ENCODE data around the gene CLEC2A. TPM values are rescaled to one million over a fixed set of nuclear protein-coding genes. Genes with fewer than 3 reads are reported as not detected.

Gene CLEC2A
- total and polyA plus RNA-seq, 3 experiments from 2014 or later = not detected

DNA sequence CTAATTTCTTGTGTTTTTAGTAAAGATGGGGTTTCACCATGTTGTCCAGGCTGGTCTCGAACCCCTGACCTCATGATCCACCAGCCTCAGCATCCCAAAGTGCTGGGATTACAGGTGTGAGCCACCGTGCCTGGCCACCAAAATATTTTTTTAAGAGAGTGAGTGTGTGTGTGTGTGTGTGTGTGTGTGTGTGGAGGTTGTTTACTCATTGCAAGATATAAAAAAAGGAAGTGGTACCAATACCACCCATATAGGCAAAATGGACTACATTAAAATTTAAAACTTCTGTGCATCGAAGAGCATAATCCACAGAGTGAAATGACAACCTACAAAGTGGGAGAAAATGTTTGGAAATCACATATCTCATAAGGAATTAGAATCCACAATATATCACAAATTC is 15.5 kb upstream of the CLEC2A start:
- H3K27ac ChIP-seq (ENCODE audit: low read depth, low read length) = no peak overlapping the region
- no peaks in the 10 kb centered on the region for H3K36me3 Mint-ChIP-seq
- H3K4me1 ChIP-seq (ENCODE audit: insufficient read depth, low read length) = peaks cover 38% of the 10 kb centered on the region
- ChIA-PET POLR2A (no interaction called here), CTCF (no interaction called here)
- H3K4me3 ChIP-seq (ENCODE audit: low read length) = no peak overlapping the region
- H3K9me3 ChIP-seq (ENCODE audit: low read length) = no peaks in the 10 kb centered on the region
- DNase-seq = no peak
- H3K9me3 Mint-ChIP-seq = no peaks in the 10 kb centered on the region
- H3K27ac Mint-ChIP-seq = no peak overlapping the region
- H3K36me3 ChIP-seq (ENCODE audit: insufficient read depth, low read length) = no peaks in the 10 kb centered on the region
- H3K27me3 ChIP-seq (ENCODE audit: insufficient read depth, low read length, poor library complexity, severe bottlenecking) = no peaks in the 10 kb centered on the region
- H3K27me3 Mint-ChIP-seq = peaks cover 0 to 4% of the 10 kb centered on the region in 2 donors
- H3K4me3 Mint-ChIP-seq = no peak overlapping the region
- peaks cover 40 to 51% (median 42%) of the 10 kb centered on the region in 3 donors for H3K4me1 Mint-ChIP-seq

DNA sequence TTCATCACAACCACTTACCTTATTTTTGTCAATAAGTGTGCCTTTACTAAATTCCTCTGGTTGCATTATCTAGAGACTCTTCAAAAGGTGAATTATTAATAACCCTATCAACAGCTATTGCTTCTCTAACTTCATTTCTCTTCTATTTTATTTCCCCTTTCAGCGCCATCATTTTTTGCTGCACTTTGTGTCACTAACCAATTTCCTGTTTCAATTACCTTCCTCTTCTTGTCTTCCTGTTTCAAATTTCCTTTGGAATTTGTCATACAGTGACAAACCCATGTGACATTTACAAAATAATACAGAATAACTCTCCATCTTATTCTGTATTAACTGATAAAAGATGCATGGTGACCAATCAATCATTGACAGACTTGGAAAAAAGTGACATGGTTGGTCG is 12.2 kb upstream of the CLEC2A start:
- Histone ChIP-seq H3K9me3 (ENCODE audit: low read length) (no peaks in the 10 kb centered on the region), H3K27ac (ENCODE audit: low read depth, low read length) (no peak overlapping the region), H3K36me3 (ENCODE audit: insufficient read depth, low read length) (no peaks in the 10 kb centered on the region), H3K27me3 (ENCODE audit: insufficient read depth, low read length, poor library complexity, severe bottlenecking) (no peaks in the 10 kb centered on the region), H3K4me3 (ENCODE audit: low read length) (no peak overlapping the region), H3K4me1 (ENCODE audit: insufficient read depth, low read length) (peaks cover 20% of the 10 kb centered on the region)
- H3K27ac Mint-ChIP-seq = no peak overlapping the region
- no peaks in the 10 kb centered on the region for H3K9me3 Mint-ChIP-seq
- DNase-seq = no peak
- ChIA-PET POLR2A (no interaction called here), CTCF (no interaction called here)
- peaks cover 0 to 22% of the 10 kb centered on the region in 2 donors for H3K27me3 Mint-ChIP-seq
- peak overlapping the region in 2 of 7 donors; percentile 0 to 12 for H3K4me3 Mint-ChIP-seq
- no peaks in the 10 kb centered on the region for H3K36me3 Mint-ChIP-seq
- H3K4me1 Mint-ChIP-seq = peaks cover 18 to 29% (median 22%) of the 10 kb centered on the region in 3 donors

DNA sequence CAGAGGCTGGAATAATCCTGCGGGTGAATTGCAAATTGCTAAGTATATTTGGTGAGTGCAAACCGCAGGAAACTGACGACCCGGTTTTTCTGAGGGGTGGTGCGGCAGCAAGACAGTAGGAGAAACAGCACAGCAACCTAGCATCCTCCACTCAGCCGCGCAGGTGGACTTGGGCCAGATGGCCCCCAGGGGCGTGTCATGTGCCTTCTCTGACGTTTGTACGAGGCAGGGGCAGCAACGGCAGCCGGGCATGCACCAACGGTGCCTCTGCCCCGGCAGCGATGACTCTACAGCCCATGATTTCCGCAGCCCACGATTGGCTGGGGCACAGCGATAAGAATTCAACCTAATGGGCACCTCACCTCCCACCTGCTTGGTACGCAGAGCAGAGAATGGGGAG is 11.1 kb upstream of the CLEC2A start:
- H3K9me3 ChIP-seq (ENCODE audit: low read length) = no peaks in the 10 kb centered on the region
- H3K4me3 ChIP-seq (ENCODE audit: low read length) = peak overlapping the region; percentile 2
- no peaks in the 10 kb centered on the region for H3K36me3 ChIP-seq (ENCODE audit: insufficient read depth, low read length)
- peaks cover 0 to 29% of the 10 kb centered on the region in 2 donors for H3K27me3 Mint-ChIP-seq
- peaks cover 7 to 19% (median 12%) of the 10 kb centered on the region in 3 donors for H3K4me1 Mint-ChIP-seq
- H3K4me1 ChIP-seq (ENCODE audit: insufficient read depth, low read length) = peaks cover 9% of the 10 kb centered on the region
- H3K4me3 Mint-ChIP-seq = peak overlapping the region in 6 of 7 donors; percentile 34 to 73 (median 59)
- DNase-seq = peak in 3 of 5 donors; percentile 1 to 56 (median 3)
- H3K27ac ChIP-seq (ENCODE audit: low read depth, low read length) = no peak overlapping the region
- H3K27ac Mint-ChIP-seq = no peak overlapping the region
- no peaks in the 10 kb centered on the region for H3K9me3 Mint-ChIP-seq
- no peaks in the 10 kb centered on the region for H3K27me3 ChIP-seq (ENCODE audit: insufficient read depth, low read length, poor library complexity, severe bottlenecking)
- ChIA-PET CTCF (no interaction called here), POLR2A (no interaction called here)
- no peaks in the 10 kb centered on the region for H3K36me3 Mint-ChIP-seq

GRCh38 chr12:9941838-9942237 is 9.7 kb upstream of the CLEC2A start:
- Histone ChIP-seq H3K27ac (ENCODE audit: low read depth, low read length) (no peak overlapping the region), H3K9me3 (ENCODE audit: low read length) (no peaks in the 10 kb centered on the region), H3K27me3 (ENCODE audit: insufficient read depth, low read length, poor library complexity, severe bottlenecking) (no peaks in the 10 kb centered on the region), H3K4me1 (ENCODE audit: insufficient read depth, low read length) (peaks cover 4% of the 10 kb centered on the region), H3K4me3 (ENCODE audit: low read length) (no peak overlapping the region), H3K36me3 (ENCODE audit: insufficient read depth, low read length) (no peaks in the 10 kb centered on the region)
- Mint-ChIP-seq H3K36me3 (no peaks in the 10 kb centered on the region), H3K9me3 (no peaks in the 10 kb centered on the region), H3K4me3 (no peak overlapping the region), H3K27me3 (peaks cover 0 to 31% of the 10 kb centered on the region in 2 donors), H3K27ac (no peak overlapping the region), H3K4me1 (peaks cover 6 to 13% (median 8%) of the 10 kb centered on the region in 3 donors)
- ChIA-PET POLR2A (no interaction called here), CTCF (no interaction called here)
- DNase-seq = no peak

DNA sequence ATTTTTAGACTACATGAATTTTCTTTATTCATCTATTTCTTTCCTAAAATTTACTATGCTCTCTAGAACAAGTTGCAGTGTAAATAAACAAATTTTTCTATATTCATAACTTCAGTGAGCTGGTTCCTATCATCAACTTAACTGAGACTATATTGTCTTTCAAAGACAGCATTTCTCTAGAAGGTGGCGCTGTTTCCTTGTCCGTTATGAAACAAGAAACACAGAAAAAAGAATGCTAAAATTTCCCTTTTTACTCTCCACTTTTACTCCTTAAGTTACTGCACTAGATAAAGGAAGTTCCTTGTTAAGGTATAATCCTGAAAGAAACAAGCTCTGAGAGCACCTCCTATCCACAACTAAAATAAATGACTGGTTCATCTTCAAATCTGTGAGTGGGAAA is 8.2 kb upstream of the CLEC2A start:
- Histone ChIP-seq H3K27ac (ENCODE audit: low read depth, low read length) (no peak overlapping the region), H3K9me3 (ENCODE audit: low read length) (no peaks in the 10 kb centered on the region), H3K4me1 (ENCODE audit: insufficient read depth, low read length) (peaks cover 4% of the 10 kb centered on the region), H3K27me3 (ENCODE audit: insufficient read depth, low read length, poor library complexity, severe bottlenecking) (no peaks in the 10 kb centered on the region), H3K4me3 (ENCODE audit: low read length) (no peak overlapping the region), H3K36me3 (ENCODE audit: insufficient read depth, low read length) (no peaks in the 10 kb centered on the region)
- ChIA-PET CTCF (interaction anchor here (0.9 to 1.9 kb wide), 4 partner anchors 9 to 127 kb away, joined by 3 to 5 read pairs (median 3); partner anchors contain the start of gene CLEC2A), POLR2A (interaction anchor here (0.6 kb wide), 2 partner anchors 428 to 1858 kb away, joined by 3 read pairs; no protein-coding TSS in a partner anchor)
- H3K9me3 Mint-ChIP-seq = no peaks in the 10 kb centered on the region
- H3K36me3 Mint-ChIP-seq = no peaks in the 10 kb centered on the region
- no peak overlapping the region for H3K4me3 Mint-ChIP-seq
- H3K27me3 Mint-ChIP-seq = peaks cover 0 to 33% of the 10 kb centered on the region in 2 donors
- DNase-seq = no peak
- peaks cover 6 to 13% (median 8%) of the 10 kb centered on the region in 3 donors for H3K4me1 Mint-ChIP-seq
- no peak overlapping the region for H3K27ac Mint-ChIP-seq

- H3K36me3 Mint-ChIP-seq = no peaks in the 10 kb centered on the region
- no peak overlapping the region for H3K4me3 Mint-ChIP-seq
These were observed 4.4 kb upstream of the CLEC2A start for GRCh38 chr12:9936591-9936990.

DNA sequence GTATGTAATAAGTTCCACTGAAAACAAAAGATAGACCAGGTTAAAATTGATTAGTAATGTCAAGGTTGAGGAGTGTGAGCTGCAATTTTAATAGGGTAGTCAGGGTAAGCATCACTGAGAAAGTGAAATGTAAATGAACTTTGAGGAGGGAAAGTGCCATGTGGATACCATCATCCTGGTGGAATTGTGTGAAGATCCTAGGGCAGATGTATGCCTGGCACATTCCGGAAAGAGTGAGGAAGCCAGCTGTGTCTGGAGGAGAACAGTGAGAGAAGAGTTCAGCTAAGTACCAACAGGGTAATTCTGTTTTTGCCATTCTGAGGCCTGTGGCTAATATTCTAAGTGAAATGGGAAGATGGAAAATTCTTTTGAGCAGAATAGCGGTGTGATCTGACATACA is 2.9 kb upstream of the CLEC2A start:
- H3K9me3 Mint-ChIP-seq = no peaks in the 10 kb centered on the region
- no peaks in the 10 kb centered on the region for H3K4me1 Mint-ChIP-seq
- Histone ChIP-seq H3K4me3 (ENCODE audit: low read length) (no peak overlapping the region), H3K4me1 (ENCODE audit: insufficient read depth, low read length) (no peaks in the 10 kb centered on the region), H3K27me3 (ENCODE audit: insufficient read depth, low read length, poor library complexity, severe bottlenecking) (no peaks in the 10 kb centered on the region), H3K27ac (ENCODE audit: low read depth, low read length) (no peak overlapping the region), H3K9me3 (ENCODE audit: low read length) (no peaks in the 10 kb centered on the region), H3K36me3 (ENCODE audit: insufficient read depth, low read length) (no peaks in the 10 kb centered on the region)
- no peak for DNase-seq
- no peaks in the 10 kb centered on the region for H3K36me3 Mint-ChIP-seq
- H3K27me3 Mint-ChIP-seq = peaks cover 1 to 27% of the 10 kb centered on the region in 2 donors
- H3K4me3 Mint-ChIP-seq = no peak overlapping the region
- CTCF ChIA-PET = interaction anchor here (0.9 kb wide), 1 partner anchor 121 kb away, joined by 3 read pairs; no protein-coding TSS in a partner anchor
- H3K27ac Mint-ChIP-seq = no peak overlapping the region
- POLR2A ChIA-PET = no interaction called here

More at GRCh38 chr12:9936591-9936990, 4.4 kb upstream of the CLEC2A start:
- H3K9me3 Mint-ChIP-seq = no peaks in the 10 kb centered on the region
- Histone ChIP-seq H3K27ac (ENCODE audit: low read depth, low read length) (no peak overlapping the region), H3K4me3 (ENCODE audit: low read length) (no peak overlapping the region), H3K9me3 (ENCODE audit: low read length) (no peaks in the 10 kb centered on the region), H3K36me3 (ENCODE audit: insufficient read depth, low read length) (no peaks in the 10 kb centered on the region), H3K4me1 (ENCODE audit: insufficient read depth, low read length) (no peaks in the 10 kb centered on the region), H3K27me3 (ENCODE audit: insufficient read depth, low read length, poor library complexity, severe bottlenecking) (no peaks in the 10 kb centered on the region)
- H3K27me3 Mint-ChIP-seq = peaks cover 1 to 33% of the 10 kb centered on the region in 2 donors
- POLR2A ChIA-PET = no interaction called here
- no peaks in the 10 kb centered on the region for H3K4me1 Mint-ChIP-seq
- CTCF ChIA-PET = no interaction called here
- H3K27ac Mint-ChIP-seq = no peak overlapping the region
- DNase-seq = no peak

DNA sequence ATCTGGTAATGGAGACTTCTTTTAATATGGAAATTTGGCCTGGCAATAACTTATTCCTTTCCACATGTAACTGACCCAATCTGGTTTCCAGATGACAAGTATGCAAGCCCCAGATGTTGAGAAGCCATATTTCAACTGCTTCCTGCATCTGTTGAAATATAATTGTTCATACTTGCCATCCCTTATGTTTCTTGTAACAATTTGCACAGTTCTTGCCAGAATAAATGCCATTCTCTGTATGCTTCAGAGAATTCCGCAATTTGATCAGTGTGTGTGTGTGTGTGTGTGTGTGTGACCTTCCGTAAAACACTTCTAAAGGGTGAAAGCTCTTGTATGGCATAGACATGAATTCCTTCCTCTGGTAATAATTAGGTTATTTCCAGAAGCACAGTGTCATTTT is 1.8 kb upstream of the CLEC2A start:
- no peak overlapping the region for H3K27ac Mint-ChIP-seq
- peaks cover 1 to 24% of the 10 kb centered on the region in 2 donors for H3K27me3 Mint-ChIP-seq
- no peak overlapping the region for H3K4me3 Mint-ChIP-seq

More for the DNA sequence above, 1.8 kb upstream of the CLEC2A start:
- Histone ChIP-seq H3K27ac (ENCODE audit: low read depth, low read length) (no peak overlapping the region), H3K27me3 (ENCODE audit: insufficient read depth, low read length, poor library complexity, severe bottlenecking) (no peaks in the 10 kb centered on the region), H3K36me3 (ENCODE audit: insufficient read depth, low read length) (no peaks in the 10 kb centered on the region), H3K4me1 (ENCODE audit: insufficient read depth, low read length) (no peaks in the 10 kb centered on the region), H3K4me3 (ENCODE audit: low read length) (no peak overlapping the region), H3K9me3 (ENCODE audit: low read length) (no peaks in the 10 kb centered on the region)
- Mint-ChIP-seq H3K4me1 (no peaks in the 10 kb centered on the region), H3K36me3 (no peaks in the 10 kb centered on the region), H3K9me3 (no peaks in the 10 kb centered on the region)
- POLR2A ChIA-PET = no interaction called here
- no peak for DNase-seq
- CTCF ChIA-PET = interaction anchor here (0.9 kb wide), 1 partner anchor 120 kb away, joined by 3 read pairs; no protein-coding TSS in a partner anchor
